ENCODE data around the gene MSRB3. TPM values are rescaled to one million over a fixed set of nuclear protein-coding genes. Genes with fewer than 3 reads are reported as not detected.

MSRB3 gene
- total and polyA plus RNA-seq, 7 donors = 15.4 to 64.1 (median 48.3) TPM

DNA sequence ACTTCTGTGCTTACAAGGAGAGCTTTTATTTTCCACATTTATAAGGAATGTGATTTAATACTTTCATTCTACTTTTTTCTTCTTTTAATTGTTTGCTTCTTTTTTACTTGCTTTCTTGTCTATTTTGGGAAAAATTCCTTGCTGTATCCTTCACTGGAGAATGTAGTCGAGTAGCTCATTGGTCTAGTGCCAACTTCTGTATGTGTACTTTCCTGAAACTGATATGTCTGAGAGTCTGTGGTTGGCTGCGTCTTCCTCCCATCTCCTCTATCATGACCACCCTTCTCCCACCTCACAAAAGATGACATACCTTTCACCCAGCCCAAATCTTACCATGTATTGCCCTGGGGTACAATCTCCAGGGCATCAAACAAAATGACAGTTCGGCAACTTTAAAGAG, 51.8 kb downstream of the MSRB3 start:
- intact Hi-C loops (cut with DNase I) = no loop called here
- no peaks in the 10 kb centered on the region for H3K27me3 ChIP-seq (ENCODE audit: insufficient read depth in 3 of 3, low read length in 2 of 3)
- TF ChIP-seq, protein P1, sequence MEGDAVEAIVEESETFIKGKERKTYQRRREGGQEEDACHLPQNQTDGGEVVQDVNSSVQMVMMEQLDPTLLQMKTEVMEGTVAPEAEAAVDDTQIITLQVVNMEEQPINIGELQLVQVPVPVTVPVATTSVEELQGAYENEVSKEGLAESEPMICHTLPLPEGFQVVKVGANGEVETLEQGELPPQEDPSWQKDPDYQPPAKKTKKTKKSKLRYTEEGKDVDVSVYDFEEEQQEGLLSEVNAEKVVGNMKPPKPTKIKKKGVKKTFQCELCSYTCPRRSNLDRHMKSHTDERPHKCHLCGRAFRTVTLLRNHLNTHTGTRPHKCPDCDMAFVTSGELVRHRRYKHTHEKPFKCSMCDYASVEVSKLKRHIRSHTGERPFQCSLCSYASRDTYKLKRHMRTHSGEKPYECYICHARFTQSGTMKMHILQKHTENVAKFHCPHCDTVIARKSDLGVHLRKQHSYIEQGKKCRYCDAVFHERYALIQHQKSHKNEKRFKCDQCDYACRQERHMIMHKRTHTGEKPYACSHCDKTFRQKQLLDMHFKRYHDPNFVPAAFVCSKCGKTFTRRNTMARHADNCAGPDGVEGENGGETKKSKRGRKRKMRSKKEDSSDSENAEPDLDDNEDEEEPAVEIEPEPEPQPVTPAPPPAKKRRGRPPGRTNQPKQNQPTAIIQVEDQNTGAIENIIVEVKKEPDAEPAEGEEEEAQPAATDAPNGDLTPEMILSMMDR (IDR thresholded peaks at IDR 0.05) = no peak

DNA sequence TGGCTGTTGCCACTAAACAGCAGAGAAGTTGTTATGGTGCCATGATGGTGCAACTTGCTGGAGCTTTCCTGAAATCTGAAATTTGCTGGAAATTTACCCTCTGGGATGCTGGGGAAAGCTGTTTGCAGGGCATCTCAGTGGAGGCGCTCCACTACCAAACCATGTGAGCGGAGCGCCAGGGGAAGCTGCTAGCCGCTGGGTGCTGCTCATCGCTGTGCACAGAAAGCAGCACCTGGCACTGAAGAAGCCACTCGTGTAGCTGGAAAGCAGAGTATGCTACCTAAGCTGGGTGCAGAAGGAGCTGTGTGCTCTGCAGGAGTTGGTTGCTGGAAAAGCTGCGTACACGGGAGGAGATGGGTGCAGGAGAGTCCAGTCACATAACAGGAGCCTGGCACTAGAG, 53.0 kb downstream of the MSRB3 start:
- TF ChIP-seq, protein P1 (IDR thresholded peaks at IDR 0.05) = no peak
- 94 to 95% (median 95%) methylated on average over 8 of the region's 8 CpGs for WGBS, 3 donors
- H3K27ac ChIP-seq = no peak overlapping the region
- no peak for DNase-seq
- peaks cover 0 to 43% of the 10 kb centered on the region in 2 donors for H3K36me3 ChIP-seq (ENCODE audit: insufficient read depth in 1 of 2, low read depth in 1 of 2)
- no peak for ATAC-seq
- no peaks in the 10 kb centered on the region for H3K9me3 ChIP-seq
- H3K4me1 ChIP-seq = peaks cover 5% of the 10 kb centered on the region
- intact Hi-C loops (cut with DNase I) = no loop called here
- no peaks in the 10 kb centered on the region for H3K27me3 ChIP-seq (ENCODE audit: insufficient read depth in 3 of 3, low read length in 2 of 3)
- H3K4me3 ChIP-seq = no peak overlapping the region

More for the DNA sequence above, 51.8 kb downstream of the MSRB3 start:
- H3K4me3 ChIP-seq = no peak overlapping the region
- 55 to 78% (median 71%) methylated on average over 3 of the region's 3 CpGs for WGBS, 3 donors
- ATAC-seq = no peak
- H3K36me3 ChIP-seq (ENCODE audit: insufficient read depth in 1 of 2, low read depth in 1 of 2) = peaks cover 0 to 35% of the 10 kb centered on the region in 2 donors
- no peaks in the 10 kb centered on the region for H3K9me3 ChIP-seq
- no peak overlapping the region for H3K27ac ChIP-seq
- H3K4me1 ChIP-seq = peaks cover 5% of the 10 kb centered on the region
- no peak for DNase-seq

DNA sequence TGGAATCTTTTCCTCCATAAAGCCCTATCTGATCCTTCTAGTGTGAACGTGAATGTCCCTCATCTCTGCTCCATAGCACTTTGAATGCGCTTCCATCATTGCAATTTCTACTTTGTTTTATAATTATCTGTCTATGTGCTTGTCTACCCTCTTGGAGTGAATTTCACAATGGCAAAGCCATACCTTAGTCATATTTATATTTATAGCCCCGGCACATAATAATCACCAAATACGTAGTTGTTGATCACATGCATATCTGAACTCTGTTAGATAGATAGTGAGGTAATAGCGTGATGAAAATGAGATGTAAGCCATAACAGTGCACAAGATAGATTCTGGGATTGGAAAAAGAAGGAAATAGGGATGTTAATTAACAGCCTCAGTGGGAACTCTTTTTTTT, 55.2 kb downstream of the MSRB3 start:
- no peak for DNase-seq
- H3K36me3 ChIP-seq (ENCODE audit: insufficient read depth in 1 of 2, low read depth in 1 of 2) = peaks cover 0 to 47% of the 10 kb centered on the region in 2 donors
- WGBS, 3 donors = 85 to 90% (median 88%) methylated on average over 5 of the region's 5 CpGs

DNA sequence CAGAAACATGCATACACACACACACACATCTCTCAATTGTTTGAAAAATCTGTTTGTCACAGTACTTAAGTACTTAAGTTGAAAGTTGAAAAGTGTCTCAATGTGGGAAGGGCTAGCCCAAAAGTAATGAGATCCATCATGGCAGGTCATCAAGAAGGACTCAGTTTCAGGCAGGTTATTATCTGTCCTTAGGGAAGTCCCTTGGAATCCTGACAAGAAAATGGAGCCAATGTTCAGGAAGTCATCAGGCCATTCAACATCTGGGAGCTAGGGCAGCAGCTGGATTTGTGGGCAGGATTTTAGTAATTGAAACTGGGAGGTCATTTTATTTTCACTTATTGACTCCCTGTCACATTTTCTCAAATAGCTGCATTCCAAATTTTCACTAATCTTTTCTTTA, 56.0 kb downstream of the MSRB3 start:
- intact Hi-C loops (cut with DNase I) = no loop called here
- Histone ChIP-seq H3K4me3 (no peak overlapping the region), H3K27ac (no peak overlapping the region), H3K36me3 (ENCODE audit: insufficient read depth in 1 of 2, low read depth in 1 of 2) (peaks cover 0 to 40% of the 10 kb centered on the region in 2 donors), H3K27me3 (ENCODE audit: insufficient read depth in 3 of 3, low read length in 2 of 3) (no peaks in the 10 kb centered on the region), H3K4me1 (peaks cover 5% of the 10 kb centered on the region), H3K9me3 (no peaks in the 10 kb centered on the region)
- TF ChIP-seq, protein P1 (IDR thresholded peaks at IDR 0.05) = no peak
- DNase-seq = no peak
- peak; percentile 37 to 73 (median 50) for ATAC-seq

More for the DNA sequence above, 55.2 kb downstream of the MSRB3 start:
- intact Hi-C loops (cut with DNase I) = no loop called here
- Histone ChIP-seq H3K4me3 (no peak overlapping the region), H3K9me3 (no peaks in the 10 kb centered on the region), H3K27me3 (ENCODE audit: insufficient read depth in 3 of 3, low read length in 2 of 3) (no peaks in the 10 kb centered on the region), H3K4me1 (peaks cover 5% of the 10 kb centered on the region), H3K27ac (no peak overlapping the region)
- ATAC-seq = peak in 3 of 4 donors; percentile 50 to 74 (median 73)
- TF ChIP-seq, protein P1 (IDR thresholded peaks at IDR 0.05) = no peak

DNA sequence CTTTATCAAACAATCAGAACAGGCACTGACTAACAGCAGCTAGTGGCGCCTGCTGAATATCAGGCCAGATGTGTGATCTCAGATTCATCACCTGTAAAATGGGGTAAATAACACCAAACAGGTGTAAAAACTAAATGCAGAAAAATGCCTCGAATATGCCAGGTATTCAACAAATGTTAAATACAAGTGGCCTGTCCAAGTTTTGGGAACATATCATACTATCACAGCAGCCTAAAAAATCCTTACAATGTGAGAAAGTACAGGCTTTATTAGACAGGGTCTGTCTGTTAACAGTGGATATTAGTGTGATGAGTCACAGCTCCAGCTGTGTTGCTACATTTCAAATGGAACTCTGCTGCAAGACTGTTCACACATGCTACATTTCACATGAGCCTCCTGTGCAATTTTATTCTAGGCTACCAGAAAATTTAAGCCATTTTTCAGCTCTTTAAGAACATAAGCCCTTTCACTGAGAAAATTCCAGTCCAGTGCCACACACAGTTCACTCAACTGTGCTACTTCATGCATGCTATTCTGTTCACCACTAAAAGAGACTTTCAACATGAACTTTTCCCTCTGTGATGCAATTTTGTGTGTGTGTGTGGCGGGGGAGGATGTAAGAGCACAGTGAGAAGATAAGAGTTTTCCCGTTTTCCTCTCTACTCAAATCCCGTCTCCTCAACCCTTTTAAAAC, 56.7 kb downstream of the MSRB3 start:
- WGBS, 3 donors = 68 to 72% (median 71%) methylated on average over 5 of the region's 5 CpGs
- H3K36me3 ChIP-seq (ENCODE audit: insufficient read depth in 1 of 2, low read depth in 1 of 2) = peaks cover 0 to 33% of the 10 kb centered on the region in 2 donors
- H3K4me1 ChIP-seq = peaks cover 5% of the 10 kb centered on the region
- intact Hi-C loops (cut with DNase I) = no loop called here
- no peak overlapping the region for H3K27ac ChIP-seq
- TF ChIP-seq, protein P1 (IDR thresholded peaks at IDR 0.05) = no peak
- H3K9me3 ChIP-seq = no peaks in the 10 kb centered on the region
- no peak for DNase-seq
- peak; percentile 52 to 80 (median 75) for ATAC-seq
- no peak overlapping the region for H3K4me3 ChIP-seq
- no peaks in the 10 kb centered on the region for H3K27me3 ChIP-seq (ENCODE audit: insufficient read depth in 3 of 3, low read length in 2 of 3)
